GM18907 (cell line): ENCODE results near the gene MFSD11.
"Not testable (repeated sequence)": the region's sequence is repeated elsewhere in the genome, so short reads cannot be mapped to it uniquely, and the experiment has no call there.

Source experiments
- ATAC-seq: cut with Tn5 transposase; IDR thresholded peaks from one replicate; pipeline ENCODE4 v1.9.1; 2021; ENCODE audit warnings: mild to moderate bottlenecking, moderate library complexity; ENCODE audit not compliant: unreplicated experiment

Gene MFSD11

GRCh38 chr17:76745785-76746184 is 7.9 kb downstream of the MFSD11 start:
- not testable (repeated sequence) for ATAC-seq

- ATAC-seq, result no peak
Measured at GRCh38 chr17:76747716-76748363, 9.9 kb downstream of the MFSD11 start.

DNA sequence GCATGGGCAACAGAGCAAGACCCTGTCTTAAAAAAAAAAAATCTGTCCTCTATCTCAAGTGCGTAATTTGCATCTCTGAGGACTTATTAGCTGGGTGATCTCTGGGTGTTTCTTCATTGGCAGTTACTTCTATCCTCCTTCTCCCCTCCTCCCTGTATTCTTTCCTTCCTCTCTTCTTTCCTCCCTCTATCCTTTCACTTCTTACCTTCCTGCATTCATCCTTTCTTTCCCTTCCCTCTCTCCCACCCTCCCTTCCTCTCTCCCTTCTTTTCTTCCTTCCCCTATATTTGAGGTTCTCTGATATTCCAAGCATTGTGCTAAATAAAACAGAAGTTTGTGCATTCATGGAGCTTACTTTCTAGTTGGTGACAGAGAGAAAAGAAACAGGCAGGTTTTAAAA is 10.7 kb downstream of the MFSD11 start:
- ATAC-seq, result no peak

GRCh38 chr17:76751416-76751993 is 13.6 kb downstream of the MFSD11 start:
- ATAC-seq, result no peak

GRCh38 chr17:76752006-76752405 is 14.1 kb downstream of the MFSD11 start:
- ATAC-seq, result no peak

DNA sequence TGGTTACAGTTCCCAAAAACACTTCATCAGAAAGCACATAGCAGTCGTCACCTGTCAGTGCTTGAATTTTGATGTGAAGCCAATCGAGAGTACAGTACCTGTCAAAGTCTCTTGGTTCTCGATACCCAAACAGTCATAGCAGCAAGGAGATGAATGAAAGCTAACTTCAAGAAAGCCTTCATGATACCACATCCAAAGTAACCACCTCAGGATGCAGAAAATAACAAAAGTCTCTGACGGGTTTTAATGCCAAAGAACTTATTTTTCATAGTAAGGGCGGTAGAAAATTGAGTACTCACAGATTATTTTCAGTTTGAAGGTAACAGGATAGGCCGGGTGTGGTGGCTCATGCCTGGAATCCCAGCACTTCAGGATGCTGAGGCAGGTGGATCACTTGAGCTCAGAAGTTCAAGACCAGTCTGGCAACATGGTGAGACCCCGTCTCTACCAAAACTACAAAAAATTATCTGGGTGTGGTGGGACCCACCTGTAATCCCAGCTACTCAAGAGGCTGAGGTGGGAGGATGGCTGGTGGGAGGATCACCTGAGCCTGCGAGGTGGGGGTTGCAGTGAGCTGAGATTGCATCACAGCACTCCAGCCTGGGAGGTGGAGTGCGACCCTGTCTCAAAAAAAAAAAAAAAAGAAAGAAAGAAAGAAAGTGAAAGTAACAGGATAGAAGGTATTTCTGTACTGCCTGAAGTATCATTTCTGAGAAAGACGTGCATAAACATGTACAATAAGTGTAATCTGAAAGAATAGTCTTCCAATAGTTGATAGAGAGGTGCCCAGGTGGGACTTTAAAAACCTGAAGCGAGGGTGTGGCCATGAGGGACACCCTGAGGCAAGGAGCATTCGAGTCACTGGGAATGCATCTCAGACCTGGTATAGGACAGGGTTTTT is 15.4 kb downstream of the MFSD11 start:
- ATAC-seq, result no peak

DNA sequence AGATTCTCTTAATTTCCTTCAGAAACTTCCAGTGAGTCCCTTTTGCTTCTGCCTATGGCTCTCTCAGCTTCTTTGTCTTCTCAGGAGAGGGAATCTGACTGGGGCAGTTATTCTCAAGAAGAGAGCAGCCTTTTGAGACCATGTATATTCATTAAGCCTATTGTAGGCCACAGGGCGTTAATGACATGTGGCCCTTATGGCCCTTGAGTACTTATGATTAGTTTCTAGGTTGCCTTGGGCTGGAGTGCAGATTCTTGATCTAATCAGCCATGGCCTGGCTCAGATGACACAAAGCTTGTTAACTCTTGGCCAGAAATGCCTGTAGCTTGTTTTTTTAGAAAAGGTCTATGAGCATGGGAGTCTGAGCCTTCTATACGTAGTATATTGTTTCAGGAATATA is 17.4 kb downstream of the MFSD11 start:
- ATAC-seq, result no peak

DNA sequence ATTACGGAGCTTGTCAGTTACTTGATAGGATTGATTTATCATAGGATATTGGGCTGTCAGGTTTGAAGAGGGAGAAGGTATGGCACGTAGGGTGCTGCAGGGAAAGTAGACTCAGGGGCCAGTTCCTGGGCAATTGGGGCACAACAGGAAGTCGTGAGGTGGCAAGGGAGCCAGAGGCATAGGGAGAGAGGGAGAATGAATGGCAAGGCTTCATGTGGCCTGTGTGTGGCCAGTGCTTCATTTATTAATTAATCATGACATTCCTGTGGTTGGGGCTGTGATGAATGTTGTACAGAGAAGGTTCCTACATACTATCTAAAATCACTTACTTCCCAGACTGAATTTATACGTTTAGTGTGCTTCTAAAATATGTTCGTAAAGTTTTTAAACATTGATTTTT is 19.3 kb downstream of the MFSD11 start:
- no peak for ATAC-seq

- no peak for ATAC-seq
Measured at GRCh38 chr17:76758570-76758969, 20.7 kb downstream of the MFSD11 start.

DNA sequence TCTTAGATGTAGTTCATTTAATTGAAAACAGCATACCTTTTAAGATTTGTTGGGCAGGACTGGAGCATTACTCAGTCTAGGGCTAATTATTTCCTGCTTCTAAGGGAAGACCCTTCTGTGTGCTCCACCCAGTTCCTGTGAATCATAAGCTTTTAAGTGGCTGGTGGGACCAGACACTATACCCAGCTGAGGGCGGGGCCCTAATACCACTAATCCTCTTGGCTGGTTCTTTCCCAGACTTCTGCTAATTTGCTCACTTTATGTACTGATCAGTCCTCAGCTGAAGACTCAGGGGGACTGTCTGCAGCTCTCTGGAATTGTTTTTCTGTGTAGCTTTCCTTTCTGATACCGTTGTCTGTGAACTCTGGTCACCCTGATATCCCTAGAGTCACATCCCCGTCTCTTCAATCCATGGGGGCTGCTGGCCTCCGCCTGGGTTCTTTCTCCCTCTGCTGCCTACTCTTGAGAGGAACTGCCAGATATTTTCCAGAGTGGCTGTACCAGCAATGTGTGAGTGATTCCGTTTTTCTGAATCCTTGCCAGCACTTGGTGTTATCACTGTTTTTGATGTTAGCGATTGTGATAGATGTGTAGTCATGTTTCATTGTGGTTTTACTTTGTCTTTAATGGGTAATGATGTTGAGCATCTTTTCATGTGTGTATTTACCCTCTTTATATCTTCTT is 35.1 kb downstream of the MFSD11 start:
- no peak for ATAC-seq

DNA sequence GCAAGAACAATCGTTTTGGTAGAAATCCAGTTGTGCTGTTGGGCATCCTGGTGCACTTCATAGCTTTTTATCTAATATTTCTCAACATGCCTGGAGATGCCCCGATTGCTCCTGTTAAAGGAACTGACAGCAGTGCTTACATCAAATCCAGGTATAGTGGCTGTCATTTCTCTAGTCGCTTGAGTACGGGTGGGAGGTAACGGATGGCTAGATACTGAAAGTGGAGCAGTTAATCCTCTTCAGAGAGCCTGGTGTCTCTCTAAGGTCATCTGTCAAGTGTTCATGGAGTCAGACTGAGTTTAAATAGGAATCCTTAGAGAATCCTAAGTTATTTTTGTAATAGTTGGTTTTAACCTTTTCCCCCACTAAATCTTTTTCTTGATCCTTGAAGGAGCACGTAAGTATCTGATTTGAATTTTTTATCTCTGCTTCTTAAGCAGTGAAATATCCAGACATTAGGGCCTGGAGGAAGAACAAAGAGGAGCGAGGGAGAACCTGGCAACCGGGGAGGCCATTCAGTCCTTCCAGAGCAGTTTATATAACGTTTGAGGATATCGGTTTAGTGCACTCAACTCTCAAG is 37.2 kb downstream of the MFSD11 start:
- ATAC-seq, result no peak

GRCh38 chr17:76781056-76781982 is 43.4 kb downstream of the MFSD11 start:
- no peak for ATAC-seq

DNA sequence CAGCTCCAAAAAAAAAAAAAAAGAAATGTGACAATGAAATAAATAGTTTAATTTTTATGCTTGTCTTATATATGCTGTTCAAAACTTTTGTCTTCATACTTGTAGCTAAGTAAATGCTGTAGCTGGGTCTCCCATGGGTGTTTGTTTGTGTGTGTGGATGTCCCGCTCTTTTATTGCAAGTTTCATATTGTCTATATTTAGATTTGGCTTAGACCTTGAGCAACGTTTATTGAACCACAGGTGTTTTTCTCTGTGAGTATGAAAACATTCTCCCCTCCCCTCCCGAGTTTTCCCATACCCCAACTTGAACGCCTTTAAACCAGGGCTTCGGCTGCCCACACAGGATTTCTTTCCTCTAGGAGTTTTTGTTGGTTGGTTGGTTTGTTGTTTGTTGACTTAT is 45.2 kb downstream of the MFSD11 start:
- ATAC-seq, result no peak

GRCh38 chr17:76784926-76785325 is 47.0 kb downstream of the MFSD11 start:
- ATAC-seq, result no peak

- ATAC-seq, result not testable (repeated sequence)
Measured at GRCh38 chr17:76787866-76788265, 49.9 kb downstream of the MFSD11 start.

GRCh38 chr17:76789235-76789788 is 51.4 kb downstream of the MFSD11 start:
- no peak for ATAC-seq

DNA sequence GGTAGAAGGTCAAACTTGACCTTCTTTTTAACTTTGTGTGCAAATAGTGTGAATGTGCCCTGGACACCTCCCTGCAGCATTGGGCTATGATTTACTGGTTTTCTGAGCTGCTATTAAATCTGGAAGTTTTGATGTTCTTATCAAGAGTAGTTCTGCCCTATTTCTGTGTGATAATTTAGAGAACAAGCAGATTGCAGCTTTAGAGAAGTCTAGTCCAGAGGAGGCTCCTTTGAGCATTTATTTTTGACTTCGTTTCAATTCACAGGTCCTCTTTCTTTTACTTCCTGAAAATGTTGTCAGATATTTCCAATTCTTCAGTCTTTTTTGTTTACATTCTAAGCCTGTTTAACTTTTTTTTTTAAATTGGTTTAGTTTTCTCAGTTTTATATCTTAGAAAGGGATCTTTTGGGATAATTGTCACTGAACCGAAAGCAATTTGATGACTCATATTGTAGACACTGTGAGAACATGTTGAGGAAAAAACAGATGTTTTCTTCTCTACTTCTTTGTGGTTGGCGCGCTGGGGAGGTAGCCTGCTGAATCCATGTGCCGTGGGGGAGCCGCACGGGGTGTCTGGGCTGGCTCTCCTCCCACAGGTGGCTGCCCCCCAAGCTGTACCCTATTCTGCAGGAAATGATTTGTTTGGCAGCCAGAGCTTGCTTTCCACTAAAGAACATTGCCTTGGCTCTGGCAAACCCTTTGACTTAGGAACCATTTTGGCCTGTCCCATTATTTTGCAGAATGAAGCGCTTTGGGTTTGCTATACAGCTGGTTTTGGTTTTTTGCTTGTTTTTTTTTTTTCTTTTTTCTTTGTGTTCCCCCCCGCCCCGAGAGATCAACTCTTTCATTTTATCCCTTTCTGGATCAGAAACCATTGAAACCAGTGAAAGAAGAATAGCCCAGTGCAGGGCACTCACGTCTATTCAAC is 53.4 kb downstream of the MFSD11 start:
- ATAC-seq, result no peak

- no peak for ATAC-seq
Measured at GRCh38 chr17:76792348-76792747, 54.4 kb downstream of the MFSD11 start.

DNA sequence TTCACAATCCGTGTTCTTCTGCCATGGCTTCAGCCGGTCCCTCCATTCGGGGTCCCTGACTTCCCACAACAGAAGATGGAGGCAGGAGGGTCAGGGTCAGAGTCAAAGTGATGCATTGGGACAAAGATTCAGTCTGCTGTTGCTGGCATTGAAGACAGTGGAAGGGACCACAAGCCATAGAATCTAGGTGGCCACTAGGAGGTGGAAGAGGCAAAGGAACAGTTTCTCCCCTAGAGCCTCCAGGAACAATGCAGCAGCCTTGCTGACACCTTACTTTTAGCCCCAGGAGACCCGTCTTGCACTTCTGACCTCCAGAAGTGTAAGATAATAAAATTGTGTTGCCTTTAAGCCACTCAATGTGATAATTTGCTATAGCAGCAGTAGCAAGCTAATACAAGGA is 55.9 kb downstream of the MFSD11 start:
- ATAC-seq, result no peak
